Measurements from ENCODE around the gene SOS2.

GRCh38 chr14:50262865-50263264 lies 31.5 kb upstream of the SOS2 start:
- TF ChIP-seq CTCF (conservative IDR thresholded peaks at IDR 0.05; ENCODE audit: low read length) (no peak), EZH2phosphoT487 (IDR thresholded peaks at IDR 0.05; ENCODE audit: borderline replicate concordance) (no peak)

All from Loucy (cell line).